HepG2 (cell line): ENCODE data around the gene CTNNA2. TPM values are rescaled to one million over a fixed set of nuclear protein-coding genes. Genes with fewer than 3 reads are reported as not detected.

Source experiments
- ATAC-seq: fragments of 200-7000 bp; cut with Tn5 transposase; 3 replicates; pipeline ENCODE4 v1.9.1; 2020; ENCODE audit warnings: mild to moderate bottlenecking, moderate library complexity
- BruUV-seq: library from RNA; stranded (reverse); fragments of 400-500 nt; replicated peaks from 2 replicates; lab custom pipeline; 2021; lab: Mats Ljungman, UMichigan
- CTCF ChIA-PET: fragments of 300-600 bp; formaldehyde crosslinking; extraction: SDS; loops from one replicate; lab custom pipeline; 2021; ENCODE audit warnings: low total read pairs, inconsistent platforms, low intra/inter-chr PET ratio; lab: Yijun Ruan, JAX
- POLR2A ChIA-PET: fragments of 350-600 bp; sonication (Branson Sonifier 250); formaldehyde crosslinking; loops from one replicate; lab custom pipeline; 2020; ENCODE audit warnings: antibody characterized with exemption, inconsistent platforms; lab: Yijun Ruan, JAX
- DNase-seq: peaks from one replicate; pipeline ENCODE4 v3.0.0-alpha.2; 2015; ENCODE audit warnings: low spot score
- FAIRE-seq: peaks from 3 replicates; lab custom pipeline; 2011; peaks lifted over from hg19 to GRCh38; lab: Jason Lieb, UNC
- H2AFZ ChIP-seq: one replicate; pipeline ENCODE4 v1.6.1; 2011; ENCODE audit warnings: low read length, inconsistent platforms
- H3K27ac ChIP-seq: fragments of 300-600 bp; 3 replicates; pipeline ENCODE4 v1.8.0; 2011; ENCODE audit warnings: mixed run types, mild to moderate bottlenecking, mixed read lengths, low read length, inconsistent platforms; ENCODE audit not compliant: insufficient read depth; ENCODE audit errors: extremely low read length
- H3K27me3 ChIP-seq, 2 experiments: fragments of 200-600 bp in 1 of 2; 2 replicates in 1 of 2; 3 replicates in 1 of 2; pipeline versions ENCODE4 v1.6.0 to v1.8.0; 2011; ENCODE audit warnings: low read length in 2 of 2, mild to moderate bottlenecking in 2 of 2, moderate library complexity in 2 of 2, inconsistent platforms in 1 of 2; ENCODE audit not compliant: insufficient read depth in 2 of 2, control insufficient read depth in 1 of 2
- H3K36me3 ChIP-seq, 2 experiments: fragments of 200-600 bp in 1 of 2; replicated peaks in 1 of 2; 2 replicates in 1 of 2; 3 replicates in 1 of 2; pipeline versions ENCODE4 v1.5.1 to v1.8.0; 2011; ENCODE audit warnings: low read length in 2 of 2, inconsistent platforms in 1 of 2; ENCODE audit not compliant: insufficient read depth in 2 of 2, control insufficient read depth in 1 of 2
- H3K4me1 ChIP-seq: 2 replicates; pipeline ENCODE4 v1.5.1; 2012; ENCODE audit warnings: low read length, inconsistent platforms; ENCODE audit not compliant: insufficient read depth
- H3K4me2 ChIP-seq: 2 replicates; pipeline ENCODE4 v1.6.0; 2011; ENCODE audit warnings: low read depth, low read length, inconsistent platforms
- H3K4me3 ChIP-seq, 3 experiments: fragments of 200-600 bp in 1 of 3; sonication (generic), shearing (Covaris generic) in 1 of 3; replicated peaks in 1 of 3; 2 replicates each; pipeline ENCODE4 v1.5.1; 2011 to 2016; ENCODE audit warnings: low read length in 3 of 3, inconsistent platforms in 2 of 3, low read depth in 2 of 3, mild to moderate bottlenecking in 2 of 3, control low read depth in 1 of 3, mixed read lengths in 1 of 3; ENCODE audit not compliant: insufficient read depth in 1 of 3
- H3K79me2 ChIP-seq: one replicate; pipeline ENCODE4 v1.6.1; 2011; ENCODE audit warnings: low read length, inconsistent platforms; ENCODE audit not compliant: insufficient read depth
- H3K9ac ChIP-seq: 2 replicates; pipeline ENCODE4 v1.6.0; 2011; ENCODE audit warnings: mild to moderate bottlenecking, low read depth, low read length, inconsistent platforms; ENCODE audit not compliant: insufficient read depth
- H3K9me3 ChIP-seq: 2 replicates; pipeline ENCODE4 v1.5.1; 2012; ENCODE audit warnings: mild to moderate bottlenecking, low read length
- H4K20me1 ChIP-seq: 2 replicates; pipeline ENCODE4 v1.6.0; 2011; ENCODE audit warnings: inconsistent platforms, mild to moderate bottlenecking, low read length, moderate library complexity; ENCODE audit not compliant: insufficient read depth
- AGO1 ChIP-seq: fragments of 200-400 bp; formaldehyde crosslinking; IDR thresholded peaks from 2 replicates; pipeline ENCODE4 v1.6.1; 2017; ENCODE audit warnings: mild to moderate bottlenecking, low read depth, low read length, moderate library complexity; ENCODE audit not compliant: poor library complexity, severe bottlenecking
- ATRX ChIP-seq: sonication (generic); formaldehyde crosslinking; IDR thresholded peaks from 2 replicates; pipeline ENCODE4 v1.4.0; 2020; ENCODE audit warnings: missing genetic modification reagents, borderline replicate concordance
- EHMT2 ChIP-seq: fragments of 200-600 bp; sonication (generic); IDR thresholded peaks from 2 replicates; pipeline ENCODE4 v1.7.0; 2017; ENCODE audit warnings: antibody characterized with exemption, low read depth, low read length, borderline replicate concordance
- HMG20A ChIP-seq: IDR thresholded peaks from 2 replicates; pipeline ENCODE4 v1.6.1; 2016; ENCODE audit warnings: borderline replicate concordance
- IKZF1 ChIP-seq: fragments of 450-650 bp; IDR thresholded peaks from 2 replicates; pipeline ENCODE4 v1.7.1; 2016
- RELA ChIP-seq: sonication (generic); formaldehyde crosslinking; IDR thresholded peaks from 2 replicates; pipeline ENCODE4 v1.4.0; 2020; ENCODE audit warnings: missing genetic modification reagents
- SAP130 ChIP-seq: IDR thresholded peaks from 2 replicates; pipeline ENCODE4 v1.6.1; 2016; ENCODE audit warnings: low read depth
- SOX6 ChIP-seq, 2 experiments: fragments of 450-650 bp in 1 of 2; sonication (generic) in 1 of 2; formaldehyde crosslinking in 1 of 2; IDR thresholded peaks; 2 replicates each; pipeline versions ENCODE4 v1.4.0 to v1.6.1; 2017 to 2020; ENCODE audit warnings: antibody characterized with exemption in 1 of 2, mild to moderate bottlenecking in 1 of 2, missing genetic modification reagents in 1 of 2
- ZFP1 ChIP-seq: IDR thresholded peaks from 2 replicates; pipeline ENCODE4 v1.6.1; 2016
- ZNF251 ChIP-seq: sonication (generic); formaldehyde crosslinking; IDR thresholded peaks from 2 replicates; pipeline ENCODE4 v1.9.0; 2021; ENCODE audit warnings: mild to moderate bottlenecking, missing genetic modification reagents
- ZNF263 ChIP-seq: sonication (generic); formaldehyde crosslinking; IDR thresholded peaks from 2 replicates; pipeline ENCODE4 v1.4.0; 2020; ENCODE audit warnings: missing genetic modification reagents
- ZNF382 ChIP-seq: sonication (generic); formaldehyde crosslinking; IDR thresholded peaks from 2 replicates; pipeline ENCODE4 v1.5.0; 2020; ENCODE audit warnings: missing genetic modification reagents, mild to moderate bottlenecking, borderline replicate concordance
- WGBS: methylation state at CpG from one replicate; pipeline ENCODE4 v1.1.6; 2017; ENCODE audit warnings: low lambda C conversion rate; 5-methylcytosine and 5-hydroxymethylcytosine counted together
- in situ Hi-C: cut with HindIII; loops from 2 replicates; pipeline ENCODE4 v1.10.0; 2017; ENCODE audit warnings: low pct_unique_long_range_greater_than_20kb; ENCODE audit not compliant: extremely low pct_ligation_motif_present
- intact Hi-C: fragments of 100-400 bp; cut with micrococcal nuclease; formaldehyde crosslinking; loops from one replicate; pipeline ENCODE4 v1.10.0; 2022; ENCODE audit not compliant: unreplicated experiment
- polyA plus RNA-seq, 8 experiments: library from polyadenylated mRNA; depleted of rRNA in 3 of 8; stranded (reverse) in 7 of 8; unstranded in 1 of 8; fragments of >200 nt; fragmentation: Illumina TruSeq in 4 of 8; extraction: Trizol in 4 of 8; gene quantifications; 2 replicates each; pipeline versions ENCODE4 v1.2.1 to v1.2.3, GENCODE V29; 2011 to 2016; ENCODE audit warnings: low read depth in 4 of 8, missing spikeins in 1 of 8, mixed read lengths in 1 of 8; ENCODE audit not compliant: insufficient read depth in 1 of 8
- total RNA-seq, 5 experiments: library from RNA; depleted of rRNA; stranded (reverse); fragments of >200 nt; fragmentation: Illumina TruSeq; extraction: Trizol; gene quantifications; 2 replicates each; pipeline ENCODE4 v1.2.3, GENCODE V29; 2016; ENCODE audit warnings: low read depth in 1 of 5
- TF ChIP-seq, protein P1 (sequence below): fragments of 450-650 bp; IDR thresholded peaks from 2 replicates; pipeline ENCODE4 v1.6.1; 2017; ENCODE audit warnings: mild to moderate bottlenecking
- TF ChIP-seq, protein P2 (sequence below): sonication (generic); formaldehyde crosslinking; IDR thresholded peaks from 2 replicates; pipeline ENCODE4 v1.4.0; 2020; ENCODE audit warnings: missing genetic modification reagents, borderline replicate concordance
- TF ChIP-seq, protein P3 (sequence below): sonication (generic); formaldehyde crosslinking; IDR thresholded peaks from 2 replicates; pipeline ENCODE4 v1.4.0; 2020; ENCODE audit warnings: missing genetic modification reagents, borderline replicate concordance

Gene CTNNA2
- total and polyA plus RNA-seq, 2 of the 13 experiments (the other 11 are each of a cell fraction or from before 2014, with no cell fraction given), result not detected

DNA sequence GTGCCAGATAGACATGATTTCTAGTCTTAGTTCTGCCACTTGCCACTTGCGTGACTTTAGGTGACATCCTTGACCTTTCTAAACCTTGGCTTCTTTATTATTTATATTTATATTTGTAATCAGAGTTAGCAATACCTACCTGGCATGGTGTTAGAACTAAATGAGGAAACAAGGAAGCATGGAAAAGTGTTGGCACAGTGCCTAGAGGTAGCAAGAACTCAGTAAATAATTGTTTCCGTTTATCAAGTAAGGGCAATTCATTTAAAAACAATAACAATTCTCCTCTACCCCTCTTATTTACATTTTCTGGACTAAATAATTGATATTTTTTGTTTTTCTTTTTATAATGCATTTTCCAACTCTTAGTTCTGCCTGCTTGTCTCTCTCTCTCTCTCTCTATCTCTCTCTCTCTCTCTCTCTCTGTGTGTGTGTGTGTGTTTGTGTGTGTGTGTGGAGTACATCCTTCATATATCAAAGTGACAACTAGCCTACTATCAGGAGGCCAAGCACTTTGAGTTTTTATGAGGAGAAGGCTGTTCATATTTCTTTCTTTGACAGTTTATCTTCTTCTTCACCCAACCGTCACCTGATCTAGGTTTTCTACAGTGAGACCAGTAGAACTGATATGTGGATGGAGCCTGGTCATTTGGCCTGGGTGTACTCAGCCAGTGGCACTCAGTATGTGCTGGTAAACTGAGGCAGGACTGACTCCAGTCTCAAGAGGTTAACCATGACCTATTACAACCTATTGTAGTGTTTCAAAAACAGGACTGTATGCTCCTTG, 657.2 kb downstream of the CTNNA2 start:
- intact Hi-C loops, result no loop called here

More for the DNA sequence above, 657.2 kb downstream of the CTNNA2 start:
- no peaks in the 10 kb centered on the region for H3K36me3 ChIP-seq
- TF ChIP-seq, protein P1, sequence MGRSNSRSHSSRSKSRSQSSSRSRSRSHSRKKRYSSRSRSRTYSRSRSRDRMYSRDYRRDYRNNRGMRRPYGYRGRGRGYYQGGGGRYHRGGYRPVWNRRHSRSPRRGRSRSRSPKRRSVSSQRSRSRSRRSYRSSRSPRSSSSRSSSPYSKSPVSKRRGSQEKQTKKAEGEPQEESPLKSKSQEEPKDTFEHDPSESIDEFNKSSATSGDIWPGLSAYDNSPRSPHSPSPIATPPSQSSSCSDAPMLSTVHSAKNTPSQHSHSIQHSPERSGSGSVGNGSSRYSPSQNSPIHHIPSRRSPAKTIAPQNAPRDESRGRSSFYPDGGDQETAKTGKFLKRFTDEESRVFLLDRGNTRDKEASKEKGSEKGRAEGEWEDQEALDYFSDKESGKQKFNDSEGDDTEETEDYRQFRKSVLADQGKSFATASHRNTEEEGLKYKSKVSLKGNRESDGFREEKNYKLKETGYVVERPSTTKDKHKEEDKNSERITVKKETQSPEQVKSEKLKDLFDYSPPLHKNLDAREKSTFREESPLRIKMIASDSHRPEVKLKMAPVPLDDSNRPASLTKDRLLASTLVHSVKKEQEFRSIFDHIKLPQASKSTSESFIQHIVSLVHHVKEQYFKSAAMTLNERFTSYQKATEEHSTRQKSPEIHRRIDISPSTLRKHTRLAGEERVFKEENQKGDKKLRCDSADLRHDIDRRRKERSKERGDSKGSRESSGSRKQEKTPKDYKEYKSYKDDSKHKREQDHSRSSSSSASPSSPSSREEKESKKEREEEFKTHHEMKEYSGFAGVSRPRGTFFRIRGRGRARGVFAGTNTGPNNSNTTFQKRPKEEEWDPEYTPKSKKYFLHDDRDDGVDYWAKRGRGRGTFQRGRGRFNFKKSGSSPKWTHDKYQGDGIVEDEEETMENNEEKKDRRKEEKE, result no peak
- TF ChIP-seq SOX6 (IDR thresholded peaks at IDR 0.05) (no peak), SOX6 (CRISPR knock-in tag; IDR thresholded peaks at IDR 0.05) (no peak), ZNF263 (CRISPR knock-in tag) (no peak), RELA (CRISPR knock-in tag) (no peak), HMG20A (CRISPR knock-in tag) (no peak), ZNF382 (CRISPR knock-in tag) (no peak), EHMT2 (no peak), ZFP1 (CRISPR knock-in tag) (no peak), SAP130 (no peak), ZNF251 (no peak), ATRX (CRISPR knock-in tag) (no peak), IKZF1 (no peak), AGO1 (no peak)
- TF ChIP-seq, protein P2, sequence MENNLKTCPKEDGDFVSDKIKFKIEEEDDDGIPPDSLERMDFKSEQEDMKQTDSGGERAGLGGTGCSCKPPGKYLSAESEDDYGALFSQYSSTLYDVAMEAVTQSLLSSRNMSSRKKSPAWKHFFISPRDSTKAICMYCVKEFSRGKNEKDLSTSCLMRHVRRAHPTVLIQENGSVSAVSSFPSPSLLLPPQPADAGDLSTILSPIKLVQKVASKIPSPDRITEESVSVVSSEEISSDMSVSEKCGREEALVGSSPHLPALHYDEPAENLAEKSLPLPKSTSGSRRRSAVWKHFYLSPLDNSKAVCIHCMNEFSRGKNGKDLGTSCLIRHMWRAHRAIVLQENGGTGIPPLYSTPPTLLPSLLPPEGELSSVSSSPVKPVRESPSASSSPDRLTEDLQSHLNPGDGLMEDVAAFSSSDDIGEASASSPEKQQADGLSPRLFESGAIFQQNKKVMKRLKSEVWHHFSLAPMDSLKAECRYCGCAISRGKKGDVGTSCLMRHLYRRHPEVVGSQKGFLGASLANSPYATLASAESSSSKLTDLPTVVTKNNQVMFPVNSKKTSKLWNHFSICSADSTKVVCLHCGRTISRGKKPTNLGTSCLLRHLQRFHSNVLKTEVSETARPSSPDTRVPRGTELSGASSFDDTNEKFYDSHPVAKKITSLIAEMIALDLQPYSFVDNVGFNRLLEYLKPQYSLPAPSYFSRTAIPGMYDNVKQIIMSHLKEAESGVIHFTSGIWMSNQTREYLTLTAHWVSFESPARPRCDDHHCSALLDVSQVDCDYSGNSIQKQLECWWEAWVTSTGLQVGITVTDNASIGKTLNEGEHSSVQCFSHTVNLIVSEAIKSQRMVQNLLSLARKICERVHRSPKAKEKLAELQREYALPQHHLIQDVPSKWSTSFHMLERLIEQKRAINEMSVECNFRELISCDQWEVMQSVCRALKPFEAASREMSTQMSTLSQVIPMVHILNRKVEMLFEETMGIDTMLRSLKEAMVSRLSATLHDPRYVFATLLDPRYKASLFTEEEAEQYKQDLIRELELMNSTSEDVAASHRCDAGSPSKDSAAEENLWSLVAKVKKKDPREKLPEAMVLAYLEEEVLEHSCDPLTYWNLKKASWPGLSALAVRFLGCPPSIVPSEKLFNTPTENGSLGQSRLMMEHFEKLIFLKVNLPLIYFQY, result no peak
- TF ChIP-seq, protein P3, sequence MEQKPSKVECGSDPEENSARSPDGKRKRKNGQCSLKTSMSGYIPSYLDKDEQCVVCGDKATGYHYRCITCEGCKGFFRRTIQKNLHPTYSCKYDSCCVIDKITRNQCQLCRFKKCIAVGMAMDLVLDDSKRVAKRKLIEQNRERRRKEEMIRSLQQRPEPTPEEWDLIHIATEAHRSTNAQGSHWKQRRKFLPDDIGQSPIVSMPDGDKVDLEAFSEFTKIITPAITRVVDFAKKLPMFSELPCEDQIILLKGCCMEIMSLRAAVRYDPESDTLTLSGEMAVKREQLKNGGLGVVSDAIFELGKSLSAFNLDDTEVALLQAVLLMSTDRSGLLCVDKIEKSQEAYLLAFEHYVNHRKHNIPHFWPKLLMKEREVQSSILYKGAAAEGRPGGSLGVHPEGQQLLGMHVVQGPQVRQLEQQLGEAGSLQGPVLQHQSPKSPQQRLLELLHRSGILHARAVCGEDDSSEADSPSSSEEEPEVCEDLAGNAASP, result no peak
- no peak for DNase-seq
- in situ Hi-C loops, result no loop called here
- BruUV-seq, result no TSS peak
- ATAC-seq, result no peak
- no peak overlapping the region for H3K9ac ChIP-seq
- ChIA-PET CTCF (no interaction called here), POLR2A (no interaction called here)
- FAIRE-seq, result no peak
- H3K27me3 ChIP-seq, result no peaks in the 10 kb centered on the region
- no peak overlapping the region for H3K4me3 ChIP-seq
- H4K20me1 ChIP-seq, result no peaks in the 10 kb centered on the region
- H3K27ac ChIP-seq, result no peak overlapping the region
- 33% methylated on average over 3 of the region's 3 CpGs for WGBS
- H3K4me1 ChIP-seq, result peaks cover 7% of the 10 kb centered on the region; the same call in 1 of the 2 replicates
- H2AFZ ChIP-seq, result no peak overlapping the region
- H3K4me2 ChIP-seq, result no peak overlapping the region
- peaks cover 68% of the 10 kb centered on the region for H3K9me3 ChIP-seq
- H3K79me2 ChIP-seq, result no peaks in the 10 kb centered on the region
